Astrocyte of the hippocampus (primary cell): ENCODE results near the gene TTYH2.

Experiments used
- DNase-seq: peaks from one replicate; pipeline ENCODE4 v3.0.0; 2011; ENCODE audit warnings: low read depth, low spot score

Gene TTYH2

DNA sequence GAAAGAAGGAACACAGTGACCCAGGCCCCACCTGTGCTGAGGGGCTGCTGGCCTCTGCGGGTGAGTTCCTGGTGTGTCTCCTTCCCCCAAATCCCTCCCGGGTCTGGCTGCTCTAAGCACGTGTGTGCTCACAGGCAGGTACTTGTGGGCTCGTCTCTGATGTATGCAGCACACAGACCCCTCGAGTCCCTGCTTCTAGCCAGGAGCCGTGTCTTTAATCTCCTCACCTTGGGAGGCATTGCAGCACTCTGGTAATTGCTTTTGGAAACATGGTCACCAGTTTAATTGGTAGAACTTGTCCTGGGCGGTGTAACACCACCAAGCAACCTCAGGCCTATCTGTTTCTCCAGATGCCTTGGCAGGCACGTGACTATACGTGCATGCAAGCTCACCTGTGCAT, 18.7 kb upstream of the TTYH2 start:
- no peak for DNase-seq

DNA sequence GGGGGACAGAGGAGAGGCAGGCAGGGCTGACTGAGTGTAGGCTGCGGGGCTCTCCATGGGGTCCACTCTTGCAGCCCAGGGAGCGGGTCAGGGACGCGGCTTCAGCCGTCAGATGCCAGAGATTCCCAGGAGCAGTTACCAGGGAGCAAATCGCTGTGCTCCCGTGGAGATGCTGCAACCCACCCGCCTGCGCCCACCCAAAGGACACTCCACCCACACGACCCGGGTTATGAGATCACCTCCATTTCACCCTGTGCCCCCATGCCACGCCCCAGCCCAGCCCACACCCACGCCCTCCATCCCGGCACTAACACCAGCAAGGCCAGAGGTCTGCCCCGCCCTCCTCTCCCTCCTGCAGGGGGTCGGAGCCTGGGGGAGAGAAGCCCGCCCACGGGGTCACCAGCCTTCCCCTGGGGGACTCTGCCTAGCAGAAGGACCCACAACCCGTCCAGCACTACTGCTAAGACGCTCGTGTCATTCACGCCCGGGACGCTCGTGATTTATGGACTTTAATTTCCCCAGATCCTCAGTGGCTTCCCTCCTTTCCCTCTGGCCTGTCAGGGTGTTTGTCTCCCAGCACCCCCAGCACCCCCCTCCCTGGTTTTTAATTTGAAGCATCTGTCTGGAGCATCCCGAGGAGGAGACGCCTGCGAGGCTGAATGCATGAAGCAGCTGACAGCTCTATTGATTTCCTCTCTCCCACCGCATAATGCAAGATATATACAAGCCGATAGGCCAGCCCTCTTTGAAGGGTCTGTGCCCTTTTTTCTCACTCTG, 16.6 kb upstream of the TTYH2 start:
- no peak for DNase-seq

DNA sequence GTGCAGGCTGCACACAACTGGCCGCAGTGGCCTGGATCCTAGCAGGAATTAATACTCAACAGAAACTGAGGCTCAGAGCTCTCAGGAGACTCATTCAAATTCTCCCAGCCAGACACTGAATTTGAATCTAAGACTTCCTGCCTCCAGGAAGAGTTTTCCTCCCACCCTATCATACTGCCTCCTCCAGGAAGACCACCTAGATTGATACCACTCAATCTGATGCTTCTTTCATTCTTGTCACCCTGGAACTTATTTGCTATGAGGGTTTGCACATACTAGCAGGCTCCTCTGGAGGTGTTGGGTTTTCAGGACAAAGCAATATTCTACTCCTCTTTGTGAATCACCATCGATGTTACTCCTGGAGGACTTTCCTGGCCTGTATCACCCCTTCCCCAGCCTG, 15.6 kb upstream of the TTYH2 start:
- no peak for DNase-seq

DNA sequence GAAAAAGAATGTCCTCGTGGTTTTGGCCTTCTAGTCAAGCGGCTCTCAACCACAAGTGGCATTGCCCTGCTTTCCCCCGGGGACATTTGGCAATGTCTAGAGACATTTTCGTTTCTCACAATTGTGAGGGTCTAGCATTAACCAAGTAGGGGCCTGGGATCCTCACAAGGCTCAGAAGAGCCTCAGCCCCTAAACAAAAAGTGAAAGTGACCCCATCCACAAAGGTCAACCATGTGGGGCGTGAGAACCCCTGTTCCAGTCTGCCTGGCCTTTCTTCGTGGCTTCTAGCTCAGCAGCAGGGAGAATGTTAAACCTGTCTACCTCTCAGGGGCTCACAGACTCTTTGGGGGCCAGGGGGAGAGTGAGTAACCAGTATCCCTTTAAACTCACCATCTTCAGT, 14.7 kb upstream of the TTYH2 start:
- DNase-seq, result no peak

DNA sequence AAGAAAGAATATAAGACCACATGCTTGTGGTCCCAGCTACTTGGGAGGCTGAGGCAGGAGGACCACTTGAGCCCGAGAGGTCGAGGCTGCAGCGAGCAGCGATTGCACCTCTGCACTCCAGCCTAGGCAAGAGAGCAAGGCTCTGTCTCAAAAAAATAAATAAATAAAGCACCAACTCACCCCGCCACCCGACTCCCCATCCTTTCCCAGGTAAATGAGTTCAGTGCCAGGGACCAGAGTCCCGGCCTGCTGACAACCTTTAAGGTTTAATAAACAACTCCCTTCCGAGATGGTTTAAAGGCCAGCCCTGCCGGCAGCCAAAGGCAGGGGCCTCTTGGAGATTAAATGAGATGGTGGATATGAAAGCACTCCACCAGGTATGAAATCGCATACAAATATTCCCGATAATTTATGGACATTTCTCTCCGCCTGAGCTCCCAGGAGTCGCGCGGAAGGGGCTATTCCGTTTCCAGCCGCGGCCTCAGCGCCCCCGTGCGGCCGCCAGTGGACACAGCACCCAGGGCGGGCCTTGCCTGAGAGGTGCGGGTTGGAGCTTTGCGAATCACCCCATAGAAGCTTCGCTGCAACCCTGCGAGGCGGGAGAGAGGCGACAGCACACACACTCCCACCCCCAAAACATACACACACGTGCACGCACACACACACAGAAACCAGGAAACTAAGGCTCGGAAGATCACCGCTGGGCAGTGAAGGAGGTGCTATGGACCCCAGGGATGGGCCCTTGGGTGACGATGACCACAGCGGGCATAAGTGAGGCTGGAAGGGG, 13.9 kb upstream of the TTYH2 start:
- DNase-seq, result peak; percentile 76

DNA sequence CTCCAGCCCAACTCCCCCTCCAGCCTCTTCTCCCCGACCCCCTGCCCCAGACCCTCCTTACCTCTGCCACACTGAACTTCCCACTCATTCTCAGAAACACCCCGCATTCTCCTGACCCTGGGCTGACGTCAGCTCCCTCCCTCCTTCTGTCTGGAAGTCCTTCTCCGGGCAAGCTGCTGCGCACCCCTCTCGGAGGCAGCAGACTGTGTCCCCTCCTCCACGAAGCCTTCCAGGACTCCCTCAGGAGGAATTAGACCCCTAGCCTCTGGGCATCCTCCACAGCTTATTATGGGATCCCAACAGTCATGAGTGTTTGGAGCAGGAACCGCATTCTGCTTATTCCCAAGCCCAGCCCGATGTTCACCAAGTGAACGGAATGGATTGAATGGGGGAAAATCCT, 13.3 kb upstream of the TTYH2 start:
- no peak for DNase-seq

DNA sequence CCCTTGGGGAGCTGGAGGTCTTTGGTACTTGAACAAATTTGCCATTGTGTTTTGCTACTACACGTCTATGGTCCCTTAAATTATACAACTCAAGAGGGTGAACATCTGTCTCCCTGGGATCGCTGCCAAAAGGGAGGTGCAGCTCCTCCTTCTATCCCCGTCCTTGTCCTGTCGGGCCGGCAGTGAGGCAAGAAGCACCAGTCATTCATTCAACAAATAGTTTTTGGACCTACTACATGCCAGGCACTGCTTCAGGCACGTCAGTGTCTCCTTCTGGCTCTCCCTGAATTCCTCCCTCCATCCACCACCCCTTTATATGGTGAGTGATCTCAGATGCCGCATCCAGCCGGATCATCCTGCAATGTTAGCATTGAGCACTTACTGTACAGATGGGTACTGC, 12.1 kb upstream of the TTYH2 start:
- DNase-seq, result no peak

DNA sequence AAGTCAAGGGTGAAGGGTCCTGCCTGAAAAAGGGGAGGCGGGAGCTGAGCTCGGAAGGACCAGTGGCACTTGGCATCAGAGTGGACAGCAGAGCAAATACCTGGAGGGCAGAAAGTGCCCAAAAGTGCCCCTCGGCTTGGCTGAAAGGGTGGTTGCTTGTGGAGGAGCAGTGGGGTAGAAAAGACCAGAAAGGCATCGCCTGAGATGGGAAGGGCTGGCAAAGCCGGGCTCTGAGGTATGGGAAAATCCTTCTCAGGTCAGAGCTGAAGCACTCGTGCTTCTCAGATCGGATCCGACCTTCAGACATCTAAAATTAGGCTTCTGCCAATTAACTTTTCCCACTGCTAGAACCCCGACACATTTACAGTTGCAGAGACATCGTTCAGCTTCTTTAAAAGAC, 11.4 kb upstream of the TTYH2 start:
- no peak for DNase-seq

DNA sequence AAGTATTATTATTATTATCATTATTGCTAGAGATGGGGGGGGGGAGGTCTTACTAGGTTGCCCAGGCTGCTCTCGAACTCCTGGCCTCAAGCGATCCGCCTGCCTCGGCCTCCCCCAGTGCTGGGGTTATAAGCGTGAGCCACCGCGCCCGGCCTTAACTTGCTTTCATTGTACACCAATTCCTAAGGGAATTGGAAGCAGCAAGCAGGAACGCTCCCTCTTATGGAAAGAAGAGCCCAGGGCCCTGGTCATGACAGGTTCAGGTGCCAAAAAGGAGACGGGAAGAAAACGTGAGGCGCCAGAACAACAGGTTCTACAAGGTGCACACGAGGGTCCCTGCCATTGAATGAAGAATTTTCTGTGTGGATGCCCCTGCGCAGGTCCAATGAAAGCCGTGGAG, 10.4 kb upstream of the TTYH2 start:
- DNase-seq, result no peak

DNA sequence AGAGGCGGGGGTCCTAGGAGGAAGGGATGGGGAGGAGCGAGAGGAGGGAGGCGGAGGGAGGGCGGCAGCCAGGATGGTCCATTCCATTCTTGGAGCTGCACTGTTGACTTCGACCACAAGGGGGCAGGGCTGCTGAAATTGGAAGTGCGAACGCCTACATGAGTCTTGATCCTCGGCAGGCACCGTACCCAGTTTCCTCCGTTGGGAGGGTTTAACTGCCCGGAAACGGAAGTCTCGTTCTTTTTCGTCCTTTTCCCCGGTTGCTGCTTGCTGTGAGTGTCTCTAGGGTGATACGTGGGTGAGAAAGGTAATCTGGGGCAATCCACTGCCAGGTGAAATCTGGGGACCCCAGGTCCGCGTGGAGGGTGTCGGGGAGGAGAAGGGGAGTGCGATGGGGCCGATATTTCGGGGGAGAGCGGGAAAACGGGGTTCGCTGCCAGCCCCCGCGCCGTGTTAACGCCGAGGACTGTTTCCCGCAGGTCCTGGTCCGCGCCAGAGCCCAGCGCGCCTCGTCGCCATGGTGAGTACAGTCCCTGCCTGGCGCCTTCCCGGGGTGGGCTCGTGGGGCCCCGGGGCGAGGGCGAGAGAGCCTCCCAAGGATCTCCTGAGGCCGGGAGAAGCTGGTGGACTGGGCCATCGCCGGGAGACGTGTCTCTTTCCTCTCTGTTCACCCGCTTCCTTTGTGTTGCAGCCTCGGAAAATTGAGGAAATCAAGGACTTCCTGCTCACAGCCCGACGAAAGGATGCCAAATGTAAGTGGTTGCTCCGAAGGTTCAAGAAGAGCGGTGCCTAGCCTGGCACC, 9.7 kb upstream of the TTYH2 start, which contains the start of gene RPL38:
TSS of gene RPL38 (plus strand) at position 240 of the 802 bp plus-strand sequence. CDS start at position 518, 278 bp downstream.
- DNase-seq, result peak; percentile 98

DNA sequence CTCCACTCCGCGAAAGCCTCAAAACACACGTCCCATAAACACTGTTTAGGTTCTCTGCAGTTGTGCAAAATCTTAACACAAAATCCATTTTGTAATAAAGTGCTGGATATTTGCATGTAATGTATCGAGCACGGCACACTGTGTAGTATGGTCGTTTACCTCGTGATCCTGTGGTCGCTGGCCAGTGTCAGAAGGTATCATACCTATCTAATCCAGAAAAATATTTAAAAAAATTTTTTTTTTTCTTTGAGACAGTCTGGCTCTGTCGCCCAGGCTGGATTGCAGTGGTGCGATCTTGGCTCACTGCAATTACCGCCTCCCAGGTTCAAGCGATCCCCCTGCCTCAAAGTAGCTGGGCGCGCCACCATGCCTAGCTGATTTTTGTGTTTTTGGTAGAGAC, 8.9 kb upstream of the TTYH2 start:
- DNase-seq, result no peak

DNA sequence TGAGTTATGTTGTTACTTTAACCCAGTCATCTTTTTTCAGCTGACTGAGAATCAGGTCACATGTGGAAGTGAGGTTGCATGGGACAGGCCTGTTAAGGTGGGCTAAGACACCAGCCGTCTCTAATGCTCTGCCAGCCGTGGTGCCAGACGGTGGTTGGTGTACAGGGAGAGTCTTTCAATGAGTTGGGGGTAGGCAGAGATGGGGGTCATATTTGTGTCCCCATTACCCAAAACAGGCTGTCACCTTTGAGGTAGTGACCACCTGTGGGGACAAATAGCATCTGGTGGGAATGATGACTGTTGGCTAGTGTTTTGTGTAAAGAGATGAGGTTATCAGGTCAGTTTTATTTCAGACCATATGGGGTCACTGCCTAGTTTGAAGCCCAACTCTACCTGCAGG, 8.1 kb upstream of the TTYH2 start:
- DNase-seq, result no peak

DNA sequence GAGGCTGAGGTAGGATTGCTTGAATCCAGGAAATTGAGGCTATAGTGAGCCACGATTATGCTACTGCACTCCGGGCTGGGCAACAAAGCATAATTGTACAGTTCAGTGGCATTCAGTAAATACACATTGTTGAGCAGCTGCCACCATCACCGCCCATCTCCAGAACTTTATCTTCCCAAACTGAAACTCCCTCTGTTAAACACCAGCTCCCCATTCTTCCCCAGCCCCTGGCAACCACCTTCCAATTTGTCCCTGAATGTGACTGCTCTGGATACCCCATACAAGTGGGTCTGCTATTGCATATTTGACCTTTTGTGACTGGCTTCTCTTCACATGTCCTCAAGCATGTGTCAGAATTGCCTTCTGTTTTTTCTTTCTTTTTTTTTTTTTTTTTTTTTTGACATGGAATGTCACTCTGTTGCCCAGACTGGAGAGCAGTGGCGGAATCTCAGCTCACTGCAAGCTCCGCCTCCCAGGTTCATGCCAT, 7.0 kb upstream of the TTYH2 start:
- no peak for DNase-seq

DNA sequence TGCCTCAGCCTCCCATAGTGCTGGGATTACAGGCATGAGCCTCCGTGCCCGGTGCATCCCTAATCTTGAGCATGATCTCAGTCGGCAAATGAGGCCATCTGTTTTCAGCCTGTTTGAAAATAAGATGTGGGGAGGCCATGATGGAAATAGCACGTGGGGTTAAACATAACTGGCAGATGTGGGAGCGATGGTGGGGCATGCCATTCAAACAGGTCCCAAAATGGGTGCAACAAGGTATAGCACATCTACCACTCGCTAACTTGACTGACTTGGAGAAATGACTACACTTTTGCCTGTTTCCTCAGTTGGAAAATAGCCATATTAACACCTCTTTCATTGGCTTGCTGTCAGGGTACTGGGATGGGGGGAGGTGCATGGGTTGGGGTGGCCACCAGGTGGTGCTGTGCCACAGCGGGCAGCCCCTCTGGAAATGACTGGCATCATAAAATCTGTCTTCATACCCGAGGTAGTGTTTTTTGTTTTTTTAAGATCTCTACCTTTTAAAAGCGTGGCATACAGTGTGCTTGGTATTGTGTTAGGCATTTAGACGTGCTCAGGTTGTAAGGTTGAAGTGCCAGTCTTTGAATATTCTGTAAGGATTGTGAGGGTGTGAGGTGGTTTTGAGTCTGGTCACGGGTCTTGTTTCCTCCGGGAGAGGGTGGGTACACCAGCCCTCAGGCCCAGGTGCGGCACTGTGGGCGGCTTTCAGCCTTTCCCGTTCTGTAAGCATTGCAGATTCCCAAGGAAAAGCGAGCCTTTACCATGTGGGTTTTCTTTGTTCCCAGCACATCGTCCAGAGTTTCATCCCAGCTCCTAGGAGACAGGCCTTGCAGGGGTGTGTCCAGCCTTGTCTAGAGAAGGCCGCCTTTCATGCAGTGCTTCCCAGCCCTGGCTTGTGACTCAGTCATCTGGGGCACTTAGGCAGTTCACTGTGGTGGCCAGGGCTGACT, 2.9 kb upstream of the TTYH2 start:
- DNase-seq, result peak; percentile 84

DNA sequence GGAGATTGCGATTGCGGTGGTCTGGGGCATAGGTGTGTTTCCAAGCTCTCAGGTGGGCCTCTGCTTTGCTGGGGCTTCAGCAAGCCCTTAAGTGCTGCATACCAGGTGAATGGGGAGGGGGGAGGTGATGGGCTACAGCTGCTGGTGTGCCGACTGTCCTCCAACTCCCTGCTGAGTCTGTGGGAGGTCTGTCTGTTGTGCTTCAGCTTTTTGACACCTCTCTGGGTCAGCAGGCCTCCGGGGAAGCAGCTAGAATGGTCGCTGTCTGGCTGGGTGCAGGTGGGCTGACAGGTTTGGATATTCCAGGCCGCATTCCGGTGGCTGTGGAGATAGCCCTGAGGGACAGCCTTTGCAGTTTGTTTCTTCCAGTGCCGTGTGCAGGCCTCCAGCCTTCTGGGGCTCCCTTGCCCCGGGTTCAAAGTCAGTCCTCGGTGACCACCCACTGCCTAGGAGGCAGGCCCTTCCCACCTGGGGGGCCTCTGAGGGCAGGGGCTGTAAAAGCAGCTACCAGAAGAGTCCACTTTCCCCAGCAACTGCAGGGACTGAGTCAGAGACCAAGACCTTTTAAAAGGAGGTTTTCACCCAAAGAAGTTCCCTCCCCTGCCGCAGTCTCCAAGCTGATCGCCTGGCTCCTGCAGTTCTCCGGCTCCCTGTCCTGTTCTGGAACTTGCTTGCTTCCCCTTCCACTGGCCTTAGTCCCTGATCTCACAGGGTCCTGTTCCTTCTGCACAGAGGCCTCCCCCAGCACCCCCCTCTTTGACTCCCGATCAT, 2.0 kb upstream of the TTYH2 start:
- peak; percentile 24 for DNase-seq

DNA sequence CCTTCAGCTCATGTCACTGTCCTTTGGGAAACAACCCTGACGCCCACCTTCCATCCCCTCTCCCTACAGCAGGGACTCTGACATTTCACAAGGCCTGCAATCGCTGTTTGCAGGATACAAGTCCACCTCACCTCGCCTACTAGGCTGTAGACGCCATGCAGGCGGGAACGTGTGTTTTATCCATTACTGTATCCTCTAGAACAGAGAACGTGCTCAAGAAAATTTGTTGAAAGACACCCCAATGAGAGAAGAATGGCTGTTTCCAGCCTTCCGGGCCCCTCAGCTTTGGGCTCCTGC, 1.5 kb upstream of the TTYH2 start:
- DNase-seq, result no peak

DNA sequence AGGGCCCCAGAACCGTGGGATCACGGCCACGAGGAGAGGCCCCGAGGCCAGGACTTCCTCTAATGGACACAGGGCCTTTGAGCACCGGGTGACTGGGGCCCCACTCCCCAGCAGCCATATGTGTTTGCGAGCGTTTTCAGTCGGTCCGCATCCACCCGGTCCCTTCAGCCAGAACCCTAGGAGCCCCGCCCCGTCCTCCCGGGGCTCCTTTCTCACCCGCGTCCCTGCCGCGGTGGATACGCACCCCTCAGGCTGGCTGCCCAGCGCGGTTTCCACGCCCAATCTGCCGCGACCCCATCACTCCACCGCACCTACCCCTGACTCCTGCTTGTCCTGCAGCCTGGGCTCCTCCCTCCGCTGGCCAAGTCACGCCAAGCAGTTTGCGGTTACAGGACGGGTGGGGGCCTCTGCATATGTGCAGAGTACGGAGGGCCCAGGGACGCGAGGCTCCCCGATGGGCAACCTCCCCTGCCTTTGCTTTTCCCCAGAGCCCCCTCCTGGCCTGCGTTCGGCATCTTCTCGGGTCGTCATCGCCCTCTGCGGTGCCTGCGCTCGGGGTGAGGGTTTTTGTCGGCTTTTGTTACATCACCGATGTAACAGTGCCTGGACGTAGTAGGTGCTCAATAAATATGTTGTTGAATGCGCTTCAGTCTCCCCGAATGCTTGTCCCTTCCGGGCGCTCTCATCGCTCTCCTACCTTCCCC, 1.0 kb upstream of the TTYH2 start:
- peak; percentile 42 for DNase-seq

DNA sequence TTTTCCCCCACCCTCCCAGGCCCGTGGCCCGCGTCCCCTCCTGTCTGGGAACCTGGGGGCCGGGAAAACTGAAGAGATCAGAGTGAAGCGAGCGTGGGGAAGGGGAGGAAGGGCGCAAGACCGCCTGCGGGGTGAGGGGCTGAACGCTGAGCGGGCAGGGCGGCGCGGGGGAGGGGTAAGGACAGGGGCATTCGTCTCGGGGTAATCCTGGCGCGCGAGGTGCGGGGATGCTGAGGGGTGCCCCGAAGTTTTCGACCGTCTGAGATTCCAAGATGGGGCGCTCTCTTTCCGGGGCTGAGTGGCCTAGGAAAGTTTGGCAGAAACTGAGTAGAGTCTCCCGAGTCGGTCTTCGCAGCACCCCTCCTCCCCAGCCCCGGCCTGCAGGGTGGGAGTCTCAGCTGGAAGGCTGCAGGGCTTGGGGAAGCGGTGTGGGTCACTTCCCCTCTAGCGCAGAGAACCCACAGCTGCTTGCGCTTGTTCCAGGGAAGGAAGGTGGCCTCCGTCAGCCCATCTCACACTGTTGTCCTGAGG, 555 bp downstream of the TTYH2 start:
- DNase-seq, result peak; percentile 26
